Vagina (tissue), 2 donors: ENCODE measurements around the gene AKAP13. TPM values are rescaled to one million over a fixed set of nuclear protein-coding genes. Genes with fewer than 3 reads are reported as not detected.
A peak's percentile ranks its signal among the peaks of the same experiment; 100 is the strongest.

Source experiments
- DNase-seq, 2 donors: peaks; one replicate each; pipeline ENCODE4 v3.0.0-alpha.2; 2017; ENCODE audit errors: extremely low spot score in 2 of 2
- H3K27ac ChIP-seq: fragments of 200-600 bp; sonication (generic); one replicate; pipeline ENCODE4 v1.5.1; 2019
- H3K27me3 ChIP-seq: fragments of 200-600 bp; sonication (generic); one replicate; pipeline ENCODE4 v1.5.1; 2019
- H3K36me3 ChIP-seq, 2 donors: fragments of 200-600 bp; sonication (generic); one replicate each; pipeline ENCODE4 v1.5.1; 2017 to 2019
- H3K4me1 ChIP-seq: fragments of 200-600 bp; sonication (generic); one replicate; pipeline ENCODE4 v1.5.1; 2019
- H3K4me3 ChIP-seq, 2 donors: fragments of 200-600 bp; sonication (generic); 1 replicate in 1 of 2; 2 replicates in 1 of 2; pipeline ENCODE4 v1.5.1; 2016 to 2019
- H3K9me3 ChIP-seq: fragments of 200-600 bp; sonication (generic); one replicate; pipeline ENCODE4 v1.5.1; 2019
- POLR2A ChIP-seq, 2 donors: fragments of 450-650 bp; IDR thresholded peaks; one replicate each; pipeline ENCODE4 v1.6.1; 2017; ENCODE audit warnings: antibody characterized with exemption in 2 of 2, mild to moderate bottlenecking in 2 of 2, moderate library complexity in 2 of 2
- POLR2AphosphoS5 ChIP-seq, 2 donors: sonication (generic); formaldehyde crosslinking; IDR thresholded peaks; one replicate each; pipeline ENCODE4 v1.9.0; 2017; ENCODE audit warnings: antibody characterized with exemption in 2 of 2, mild to moderate bottlenecking in 2 of 2, low read depth in 1 of 2; ENCODE audit not compliant: insufficient read depth in 1 of 2
- intact Hi-C: fragments of 100-400 bp; cut with DNase I; formaldehyde crosslinking; loops from one replicate; pipeline ENCODE4 v1.15.1; 2023
- total RNA-seq: library from RNA; depleted of rRNA; stranded (reverse); fragments of >200 nt; gene quantifications from one replicate; pipeline ENCODE4 v1.2.3, GENCODE V29; 2016
- TF ChIP-seq, protein P1 (sequence below), 3 experiments: fragments of 450-650 bp in 2 of 3; fragments of 200-600 bp in 1 of 3; sonication (generic) in 1 of 3; IDR thresholded peaks; one replicate each; pipeline ENCODE4 v1.5.1; 2017 to 2019; ENCODE audit warnings: antibody characterized with exemption in 3 of 3, mild to moderate bottlenecking in 2 of 3, moderate library complexity in 2 of 3

AKAP13 gene
- total RNA-seq, 1 donor from 2014 or later: 177 TPM

GRCh38 chr15:85603703-85604102 is 223.3 kb downstream of the AKAP13 start:
- H3K27ac ChIP-seq: no peak overlapping the region
- intact Hi-C loops: no loop called here
- no peak for DNase-seq
- peaks cover 25% of the 10 kb centered on the region for H3K4me1 ChIP-seq
- no peak overlapping the region for H3K4me3 ChIP-seq
- H3K9me3 ChIP-seq: no peaks in the 10 kb centered on the region
- H3K27me3 ChIP-seq: no peaks in the 10 kb centered on the region
- peaks cover 0 to 4% of the 10 kb centered on the region in 2 donors for H3K36me3 ChIP-seq
- TF ChIP-seq POLR2A (IDR thresholded peaks at IDR 0.05) (no peak), POLR2AphosphoS5 (IDR thresholded peaks at IDR 0.05; ENCODE audit: insufficient read depth in 1 of 2, low read depth in 1 of 2) (no peak)
- TF ChIP-seq, protein P1, sequence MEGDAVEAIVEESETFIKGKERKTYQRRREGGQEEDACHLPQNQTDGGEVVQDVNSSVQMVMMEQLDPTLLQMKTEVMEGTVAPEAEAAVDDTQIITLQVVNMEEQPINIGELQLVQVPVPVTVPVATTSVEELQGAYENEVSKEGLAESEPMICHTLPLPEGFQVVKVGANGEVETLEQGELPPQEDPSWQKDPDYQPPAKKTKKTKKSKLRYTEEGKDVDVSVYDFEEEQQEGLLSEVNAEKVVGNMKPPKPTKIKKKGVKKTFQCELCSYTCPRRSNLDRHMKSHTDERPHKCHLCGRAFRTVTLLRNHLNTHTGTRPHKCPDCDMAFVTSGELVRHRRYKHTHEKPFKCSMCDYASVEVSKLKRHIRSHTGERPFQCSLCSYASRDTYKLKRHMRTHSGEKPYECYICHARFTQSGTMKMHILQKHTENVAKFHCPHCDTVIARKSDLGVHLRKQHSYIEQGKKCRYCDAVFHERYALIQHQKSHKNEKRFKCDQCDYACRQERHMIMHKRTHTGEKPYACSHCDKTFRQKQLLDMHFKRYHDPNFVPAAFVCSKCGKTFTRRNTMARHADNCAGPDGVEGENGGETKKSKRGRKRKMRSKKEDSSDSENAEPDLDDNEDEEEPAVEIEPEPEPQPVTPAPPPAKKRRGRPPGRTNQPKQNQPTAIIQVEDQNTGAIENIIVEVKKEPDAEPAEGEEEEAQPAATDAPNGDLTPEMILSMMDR (IDR thresholded peaks at IDR 0.05): no peak

GRCh38 chr15:85604194-85604593 is 223.8 kb downstream of the AKAP13 start:
- intact Hi-C loops: no loop called here
- Histone ChIP-seq H3K27ac (no peak overlapping the region), H3K36me3 (no peaks in the 10 kb centered on the region), H3K4me3 (no peak overlapping the region), H3K9me3 (no peaks in the 10 kb centered on the region), H3K27me3 (no peaks in the 10 kb centered on the region), H3K4me1 (peaks cover 30% of the 10 kb centered on the region)
- TF ChIP-seq, protein P1 (IDR thresholded peaks at IDR 0.05): no peak
- TF ChIP-seq POLR2AphosphoS5 (IDR thresholded peaks at IDR 0.05; ENCODE audit: insufficient read depth in 1 of 2, low read depth in 1 of 2): no peak
- TF ChIP-seq POLR2A (IDR thresholded peaks at IDR 0.05): no peak
- DNase-seq: no peak

DNA sequence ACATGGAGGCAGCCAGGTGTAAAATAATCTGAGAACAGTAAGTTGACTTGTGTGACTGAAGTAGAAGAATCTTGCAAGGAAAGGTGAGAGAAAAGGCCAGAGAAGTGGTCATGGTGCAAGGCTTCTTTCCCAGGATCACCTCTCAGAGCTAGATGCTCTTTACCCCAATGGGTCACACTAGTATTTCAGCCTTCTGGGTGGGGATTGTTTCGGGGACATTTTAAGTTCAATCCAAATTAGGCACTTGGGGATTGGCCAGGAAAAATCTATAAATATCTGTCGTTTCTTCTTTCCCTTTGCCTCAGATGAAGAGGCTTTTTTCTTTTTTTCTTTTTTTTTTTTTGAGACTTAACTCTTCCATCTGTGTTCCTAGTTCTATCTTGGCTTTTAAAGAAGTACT is 226.3 kb downstream of the AKAP13 start:
- Histone ChIP-seq H3K9me3 (no peaks in the 10 kb centered on the region), H3K27ac (peak overlapping the region; percentile 63), H3K27me3 (no peaks in the 10 kb centered on the region), H3K4me3 (no peak overlapping the region), H3K4me1 (peaks cover 30% of the 10 kb centered on the region), H3K36me3 (no peaks in the 10 kb centered on the region)
- no peak for DNase-seq
- no peak for TF ChIP-seq POLR2AphosphoS5 (IDR thresholded peaks at IDR 0.05; ENCODE audit: insufficient read depth in 1 of 2, low read depth in 1 of 2)
- TF ChIP-seq POLR2A (IDR thresholded peaks at IDR 0.05): no peak
- TF ChIP-seq, protein P1 (IDR thresholded peaks at IDR 0.05): no peak
- intact Hi-C loops: no loop called here

GRCh38 chr15:85607141-85607806 is 226.9 kb downstream of the AKAP13 start:
- Histone ChIP-seq H3K9me3 (no peaks in the 10 kb centered on the region), H3K4me1 (peaks cover 30% of the 10 kb centered on the region), H3K27ac (peak overlapping the region; percentile 63), H3K27me3 (no peaks in the 10 kb centered on the region), H3K36me3 (no peaks in the 10 kb centered on the region), H3K4me3 (no peak overlapping the region)
- intact Hi-C loops: no loop called here
- TF ChIP-seq, protein P1 (IDR thresholded peaks at IDR 0.05): no peak
- no peak for TF ChIP-seq POLR2A (IDR thresholded peaks at IDR 0.05)
- TF ChIP-seq POLR2AphosphoS5 (IDR thresholded peaks at IDR 0.05; ENCODE audit: insufficient read depth in 1 of 2, low read depth in 1 of 2): no peak
- no peak for DNase-seq

DNA sequence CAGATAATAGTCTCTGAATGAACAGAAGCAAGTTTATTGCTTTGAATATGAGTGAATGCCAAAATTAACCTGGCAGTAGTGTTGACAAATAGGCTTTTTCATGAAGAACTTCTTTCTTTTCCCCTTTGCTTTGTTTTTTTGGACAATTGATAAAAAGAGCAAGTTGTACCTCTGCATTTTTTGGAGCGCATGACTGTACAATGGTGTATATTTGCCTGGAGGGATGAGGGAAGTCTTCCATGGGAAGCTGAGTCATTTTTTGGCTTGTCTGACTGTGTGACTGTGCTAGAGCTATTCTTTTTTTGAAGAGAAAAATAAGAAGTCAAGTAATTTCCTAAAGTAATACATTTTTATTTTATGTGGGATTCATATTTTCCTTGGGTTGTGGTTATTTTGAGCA is 227.4 kb downstream of the AKAP13 start:
- H3K9me3 ChIP-seq: no peaks in the 10 kb centered on the region
- H3K4me3 ChIP-seq: no peak overlapping the region
- H3K4me1 ChIP-seq: peaks cover 30% of the 10 kb centered on the region
- peak overlapping the region; percentile 63 for H3K27ac ChIP-seq
- no peak for DNase-seq
- H3K36me3 ChIP-seq: no peaks in the 10 kb centered on the region
- peak in 1 of 2 donors; percentile 92 for TF ChIP-seq POLR2AphosphoS5 (IDR thresholded peaks at IDR 0.05; ENCODE audit: insufficient read depth in 1 of 2, low read depth in 1 of 2)
- no peak for TF ChIP-seq POLR2A (IDR thresholded peaks at IDR 0.05)
- no peaks in the 10 kb centered on the region for H3K27me3 ChIP-seq
- intact Hi-C loops: no loop called here
